K562 treated with DMSO at 1 percent for 24 hours (cell line): ENCODE data around the gene STRIP1. TPM values are rescaled to one million over a fixed set of nuclear protein-coding genes. Genes with fewer than 3 reads are reported as not detected.

Experiments used
- total RNA-seq: library from RNA; unstranded; fragments of 300-600 nt; gene quantifications from 2 replicates; pipeline ENCODE4 v1.2.3, GENCODE V29; 2022; ENCODE audit warnings: low read depth; ENCODE audit not compliant: insufficient read depth

The STRIP1 gene, protein sequence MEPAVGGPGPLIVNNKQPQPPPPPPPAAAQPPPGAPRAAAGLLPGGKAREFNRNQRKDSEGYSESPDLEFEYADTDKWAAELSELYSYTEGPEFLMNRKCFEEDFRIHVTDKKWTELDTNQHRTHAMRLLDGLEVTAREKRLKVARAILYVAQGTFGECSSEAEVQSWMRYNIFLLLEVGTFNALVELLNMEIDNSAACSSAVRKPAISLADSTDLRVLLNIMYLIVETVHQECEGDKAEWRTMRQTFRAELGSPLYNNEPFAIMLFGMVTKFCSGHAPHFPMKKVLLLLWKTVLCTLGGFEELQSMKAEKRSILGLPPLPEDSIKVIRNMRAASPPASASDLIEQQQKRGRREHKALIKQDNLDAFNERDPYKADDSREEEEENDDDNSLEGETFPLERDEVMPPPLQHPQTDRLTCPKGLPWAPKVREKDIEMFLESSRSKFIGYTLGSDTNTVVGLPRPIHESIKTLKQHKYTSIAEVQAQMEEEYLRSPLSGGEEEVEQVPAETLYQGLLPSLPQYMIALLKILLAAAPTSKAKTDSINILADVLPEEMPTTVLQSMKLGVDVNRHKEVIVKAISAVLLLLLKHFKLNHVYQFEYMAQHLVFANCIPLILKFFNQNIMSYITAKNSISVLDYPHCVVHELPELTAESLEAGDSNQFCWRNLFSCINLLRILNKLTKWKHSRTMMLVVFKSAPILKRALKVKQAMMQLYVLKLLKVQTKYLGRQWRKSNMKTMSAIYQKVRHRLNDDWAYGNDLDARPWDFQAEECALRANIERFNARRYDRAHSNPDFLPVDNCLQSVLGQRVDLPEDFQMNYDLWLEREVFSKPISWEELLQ
- 30.2 and 31.3 TPM in 2 replicates for total RNA-seq

DNA sequence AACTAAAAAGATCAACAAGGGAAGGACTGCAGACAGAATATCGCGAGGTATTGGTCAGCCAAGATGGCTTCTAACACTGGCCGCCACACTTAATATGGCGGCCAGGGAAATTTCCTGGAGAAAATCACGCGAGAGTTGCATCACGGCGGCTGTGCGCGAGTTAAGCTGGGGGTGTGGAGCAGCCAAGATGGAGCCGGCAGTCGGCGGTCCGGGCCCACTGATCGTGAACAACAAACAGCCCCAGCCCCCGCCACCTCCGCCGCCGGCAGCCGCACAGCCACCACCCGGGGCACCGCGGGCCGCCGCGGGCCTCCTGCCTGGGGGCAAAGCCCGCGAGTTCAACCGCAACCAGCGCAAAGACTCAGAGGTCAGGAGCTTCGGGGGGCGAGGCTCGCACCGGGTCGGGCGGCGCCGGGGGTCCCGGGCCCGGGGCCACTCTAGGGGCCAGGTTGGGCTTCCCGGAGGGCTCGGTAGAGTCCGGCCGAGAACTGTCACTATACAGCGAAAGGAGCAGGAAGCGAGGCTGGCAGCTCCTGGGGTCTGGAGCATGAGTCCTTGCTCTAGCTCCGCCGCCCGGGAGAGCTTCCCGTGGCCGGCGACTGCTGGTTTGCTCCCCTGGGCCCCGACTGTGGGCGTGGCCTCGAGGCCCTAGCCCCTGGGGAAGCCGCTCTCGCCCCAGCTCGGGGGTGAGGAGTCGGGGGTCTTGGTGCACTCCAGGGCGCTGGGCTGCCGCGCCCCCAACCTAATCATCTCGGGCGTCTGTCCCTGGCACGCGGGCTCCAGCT, at the start of gene STRIP1:
STRIP1 (plus strand) TSS at position 174 of the 785 bp plus-strand sequence; CDS start at position 188, 14 bp downstream.

DNA sequence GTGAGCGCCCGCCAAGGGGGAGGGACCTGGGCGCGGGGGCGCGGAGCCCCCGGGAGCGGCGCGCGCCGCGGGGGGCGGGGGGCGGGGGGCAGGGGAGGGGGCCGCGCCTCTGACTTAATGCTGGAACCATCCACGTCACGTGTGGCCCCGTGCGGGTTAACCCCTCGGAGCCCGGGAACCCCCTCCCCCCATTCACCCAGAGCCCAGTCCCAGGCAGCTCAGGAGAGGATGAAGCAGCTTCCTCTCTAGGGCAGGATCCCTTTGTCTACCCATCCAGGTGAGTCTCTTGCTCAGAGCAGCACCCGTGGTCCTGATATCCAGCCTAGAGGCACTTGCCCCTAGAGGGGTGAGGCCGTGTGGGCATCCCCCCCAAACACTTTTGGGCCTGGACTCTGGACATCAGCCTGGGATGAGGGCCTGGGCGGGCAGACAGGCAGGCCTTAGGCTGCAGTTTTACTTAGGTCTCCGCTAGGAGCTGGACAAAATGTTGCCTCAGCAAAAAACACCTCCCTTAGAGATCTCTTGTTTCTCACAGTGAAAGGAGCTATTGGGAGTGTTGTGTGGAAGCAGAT, 36.3 kb downstream of the STRIP1 start, which contains the start of gene ALX3:
ALX3 (minus strand) TSS at position 2 of the 572 bp plus-strand sequence. CDS start 60 bp downstream, outside the sequence.

Other genes with a start within 250 kb of the STRIP1 start
- 10.0 and 10.9 TPM in 2 replicates for gene CSF1, start 123.8 kb upstream of the STRIP1 start, total RNA-seq
- gene AHCYL1, start 49.9 kb upstream of the STRIP1 start, total RNA-seq, result 78.8 and 91.1 TPM in 2 replicates
- gene ALX3, start 36.0 kb downstream of the STRIP1 start, total RNA-seq, result not detected in 2 replicates
- 0.25 TPM in 1 of 2 replicates, not detected in the other for gene UBL4B, start 77.8 kb downstream of the STRIP1 start, total RNA-seq
- gene SLC6A17, start 115.9 kb downstream of the STRIP1 start, total RNA-seq, result not detected in 2 replicates
- 2.8 and 5.1 TPM in 2 replicates for gene KCNC4, start 175.7 kb downstream of the STRIP1 start, total RNA-seq